MM.1S (cell line): ENCODE data around the gene CREB3L4.

Experiments used
- DNase-seq: peaks from one replicate; pipeline ENCODE4 v3.0.0-alpha.2; 2015
- H2AFZ ChIP-seq: fragments of 300-600 bp; sonication (generic); 2 replicates; pipeline ENCODE4 v1.6.0; 2016; ENCODE audit warnings: antibody characterized with exemption, low read length
- H3F3A ChIP-seq: fragments of 300-600 bp; sonication (generic); 2 replicates; pipeline ENCODE4 v1.6.1; 2016; ENCODE audit warnings: mild to moderate bottlenecking, antibody characterized with exemption, low read length, moderate library complexity, mixed read lengths; ENCODE audit not compliant: insufficient read depth
- H3K27ac ChIP-seq: fragments of 300-600 bp; sonication (generic); 2 replicates; pipeline ENCODE4 v1.5.1; 2016; ENCODE audit warnings: mild to moderate bottlenecking, low read length
- H3K27me3 ChIP-seq: fragments of 300-600 bp; sonication (generic); replicated peaks from 2 replicates; pipeline ENCODE4 v1.6.0; 2016; ENCODE audit warnings: low read length; ENCODE audit not compliant: insufficient read depth
- H3K36me3 ChIP-seq: fragments of 300-600 bp; sonication (generic); replicated peaks from 2 replicates; pipeline ENCODE4 v1.6.1; 2016; ENCODE audit warnings: mild to moderate bottlenecking, low read length, mixed read lengths; ENCODE audit not compliant: insufficient read depth
- H3K4me1 ChIP-seq: fragments of 300-600 bp; sonication (generic); 2 replicates; pipeline ENCODE4 v1.6.1; 2016; ENCODE audit warnings: low read length, mixed read lengths
- H3K4me2 ChIP-seq: fragments of 300-600 bp; sonication (generic); 2 replicates; pipeline ENCODE4 v1.6.0; 2016; ENCODE audit warnings: low read depth, low read length
- H3K4me3 ChIP-seq: fragments of 300-600 bp; sonication (generic); 2 replicates; pipeline ENCODE4 v1.5.1; 2016; ENCODE audit warnings: low read length, mixed read lengths
- H3K79me2 ChIP-seq: fragments of 300-600 bp; sonication (generic); 2 replicates; pipeline ENCODE4 v1.6.1; 2016; ENCODE audit warnings: mixed run types, low read length, mixed read lengths
- H3K9ac ChIP-seq: fragments of 300-600 bp; sonication (generic); 2 replicates; pipeline ENCODE4 v1.6.1; 2016; ENCODE audit warnings: low read length, mixed read lengths
- H3K9me2 ChIP-seq: fragments of 300-600 bp; sonication (generic); replicated peaks from 2 replicates; pipeline ENCODE4 v1.6.1; 2016; ENCODE audit warnings: mild to moderate bottlenecking, low read length, mixed read lengths; ENCODE audit not compliant: insufficient read depth
- H3K9me3 ChIP-seq: fragments of 300-600 bp; sonication (generic); replicated peaks from 2 replicates; pipeline ENCODE4 v1.6.1; 2016; ENCODE audit warnings: mild to moderate bottlenecking, low read length, mixed read lengths; ENCODE audit not compliant: insufficient read depth
- H4K20me1 ChIP-seq: fragments of 300-600 bp; sonication (generic); 2 replicates; pipeline ENCODE4 v1.6.1; 2016; ENCODE audit warnings: mild to moderate bottlenecking, low read length, moderate library complexity, mixed read lengths; ENCODE audit not compliant: insufficient read depth
- CTCF ChIP-seq: fragments of 300-600 bp; sonication (generic); IDR thresholded peaks from 2 replicates; pipeline ENCODE4 v1.5.1; 2016; ENCODE audit warnings: antibody characterized with exemption, low read length, mixed read lengths
- EZH2 ChIP-seq: fragments of 300-600 bp; sonication (generic); optimal IDR thresholded peaks from 2 replicates; pipeline ENCODE3; 2017; ENCODE audit warnings: low read depth, mild to moderate bottlenecking, antibody characterized with exemption, low read length, mixed read lengths
- EZH2phosphoT487 ChIP-seq: fragments of 300-600 bp; sonication (generic); IDR thresholded peaks from 2 replicates; pipeline ENCODE4 v1.6.1; 2018; ENCODE audit warnings: antibody characterized with exemption, low read length

Gene CREB3L4

DNA sequence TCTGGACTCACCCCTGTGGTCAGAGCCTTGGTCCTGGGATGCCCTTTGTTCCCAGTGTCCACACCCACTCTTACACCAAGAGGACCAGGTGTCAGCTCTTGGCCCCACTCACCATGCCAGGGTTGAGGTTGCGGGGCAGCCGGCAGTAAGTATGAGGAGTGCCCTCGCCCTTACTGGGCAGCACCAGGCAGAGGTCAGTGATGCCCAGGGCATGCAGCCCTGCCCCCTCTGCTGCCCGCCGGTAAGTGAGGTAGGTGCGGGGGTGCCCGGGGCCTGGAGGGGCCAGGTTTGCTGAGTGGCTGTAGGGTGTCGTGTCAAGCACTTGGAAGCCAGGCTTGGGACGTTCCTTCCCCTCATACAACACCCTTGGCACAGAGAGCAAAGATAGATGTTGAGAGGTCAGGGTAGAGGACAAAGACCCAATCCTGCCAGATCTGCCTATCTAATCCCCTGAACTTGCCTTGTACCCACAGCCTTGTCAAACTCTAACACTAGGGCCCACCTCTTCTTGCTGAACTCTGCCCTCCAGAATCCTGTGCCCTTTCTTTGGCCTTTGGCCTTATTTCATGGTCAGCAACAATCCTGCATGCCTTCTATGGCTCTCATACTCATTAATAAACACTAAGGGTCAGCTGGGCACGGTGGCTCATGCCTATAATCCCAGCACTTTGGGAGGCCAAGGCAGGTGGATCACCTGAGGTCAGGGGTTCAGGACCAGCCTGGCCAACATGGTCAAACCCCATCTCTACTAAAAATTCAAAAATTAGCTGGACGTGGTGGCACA lies 24.7 kb upstream of the CREB3L4 start:
- Histone ChIP-seq H3K27me3 (no peaks in the 10 kb centered on the region), H3K9me3 (no peaks in the 10 kb centered on the region)
- no peak for TF ChIP-seq EZH2
- no peak for TF ChIP-seq CTCF
- TF ChIP-seq EZH2phosphoT487: no peak

DNA sequence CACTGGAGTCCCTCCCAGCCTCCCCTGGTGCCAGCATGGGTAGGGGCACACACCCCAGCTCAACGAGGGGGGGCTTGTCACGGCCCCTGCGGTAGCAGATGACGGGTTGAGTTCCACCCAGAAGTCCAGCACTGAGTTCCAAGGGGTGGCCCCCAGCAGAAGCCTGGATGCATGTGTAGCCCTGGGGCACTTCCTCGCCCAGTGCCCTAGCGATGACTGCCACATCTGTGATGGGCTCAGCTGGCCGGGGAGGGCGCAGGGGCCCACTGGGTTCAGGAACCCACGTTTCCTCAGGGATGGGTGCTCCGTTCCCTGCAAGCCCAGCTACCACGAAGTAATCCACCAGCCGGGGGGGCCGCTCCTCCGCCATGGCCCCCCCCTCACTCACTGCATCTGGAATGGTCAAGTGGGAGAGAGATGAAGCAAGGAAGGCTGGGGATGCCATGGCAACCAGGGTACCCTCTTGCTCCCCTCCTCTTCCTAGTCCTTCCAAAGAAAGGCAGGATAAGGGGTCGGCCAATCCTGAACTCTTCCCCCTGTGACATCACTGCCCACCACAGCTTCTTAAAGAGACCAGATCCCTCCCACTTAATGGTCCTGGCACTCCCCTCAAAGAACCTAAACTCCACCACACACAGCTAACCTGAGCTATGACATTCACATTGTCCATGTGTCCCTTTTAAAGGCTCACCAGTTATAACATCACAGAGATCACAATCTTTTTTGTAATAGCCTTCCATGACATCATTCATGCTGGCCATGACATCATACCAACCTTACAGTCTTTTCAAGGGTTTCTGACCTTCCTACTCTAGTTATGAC lies 23.5 kb upstream of the CREB3L4 start:
- no peaks in the 10 kb centered on the region for H3K9me3 ChIP-seq
- peak overlapping the region; percentile 91; the same call in 1 of the 2 replicates for H3K4me3 ChIP-seq
- H3K27me3 ChIP-seq: no peaks in the 10 kb centered on the region
- peaks cover 28% of the 10 kb centered on the region for H3K79me2 ChIP-seq
- DNase-seq: no peak
- no peaks in the 10 kb centered on the region for H3K36me3 ChIP-seq
- peak overlapping the region; percentile 85; the same call in 1 of the 2 replicates for H3K27ac ChIP-seq
- H3F3A ChIP-seq: peaks cover 28% of the 10 kb centered on the region
- TF ChIP-seq EZH2 (no peak), EZH2phosphoT487 (no peak), CTCF (no peak)
- no peaks in the 10 kb centered on the region for H4K20me1 ChIP-seq
- peak overlapping the region; percentile 89; the same call in 1 of the 2 replicates for H3K4me2 ChIP-seq
- peak overlapping the region; percentile 86; the same call in 1 of the 2 replicates for H3K9ac ChIP-seq
- no peak overlapping the region for H2AFZ ChIP-seq
- H3K4me1 ChIP-seq: peaks cover 5% of the 10 kb centered on the region
- H3K9me2 ChIP-seq: no peaks in the 10 kb centered on the region

More for the DNA sequence above, 24.7 kb upstream of the CREB3L4 start:
- H3K9ac ChIP-seq: no peak overlapping the region
- H3K4me2 ChIP-seq: no peak overlapping the region
- H3K4me1 ChIP-seq: peaks cover 5% of the 10 kb centered on the region
- H3K79me2 ChIP-seq: peaks cover 28% of the 10 kb centered on the region
- no peaks in the 10 kb centered on the region for H3K36me3 ChIP-seq
- H3K27ac ChIP-seq: no peak overlapping the region
- DNase-seq: no peak
- no peak overlapping the region for H3K4me3 ChIP-seq
- H3K9me2 ChIP-seq: no peaks in the 10 kb centered on the region
- no peaks in the 10 kb centered on the region for H4K20me1 ChIP-seq
- peaks cover 25% of the 10 kb centered on the region for H3F3A ChIP-seq
- no peak overlapping the region for H2AFZ ChIP-seq

GRCh38 chr1:153944827-153945117 lies 22.9 kb upstream of the CREB3L4 start:
- Histone ChIP-seq H3K9ac (peak overlapping the region; percentile 86), H3K27ac (peak overlapping the region; percentile 85; the same call in 1 of the 2 replicates), H3K9me3 (no peaks in the 10 kb centered on the region), H3K27me3 (no peaks in the 10 kb centered on the region), H3K4me1 (peaks cover 5% of the 10 kb centered on the region), H3K4me3 (peak overlapping the region; percentile 91), H3F3A (peaks cover 28% of the 10 kb centered on the region), H2AFZ (0 out of 2 replicates have a peak overlapping the region, but pooled peaks have one; percentile 71), H3K4me2 (peak overlapping the region; percentile 89), H3K79me2 (peaks cover 28% of the 10 kb centered on the region), H4K20me1 (no peaks in the 10 kb centered on the region), H3K36me3 (no peaks in the 10 kb centered on the region), H3K9me2 (no peaks in the 10 kb centered on the region)
- TF ChIP-seq CTCF (no peak), EZH2 (no peak), EZH2phosphoT487 (no peak)
- no peak for DNase-seq
